B cell (primary cell): ENCODE measurements around the gene FLCN.

Experiments
- CTCF ChIP-seq: fragments of 200-600 bp; IDR thresholded peaks from one replicate; pipeline ENCODE4 v1.8.0; 2022; ENCODE audit warnings: antibody characterized with exemption, mild to moderate bottlenecking
- EZH2 ChIP-seq: IDR thresholded peaks from 2 replicates; pipeline ENCODE4 v1.6.1; 2012; ENCODE audit warnings: borderline replicate concordance, low read depth, mild to moderate bottlenecking, moderate library complexity, low read length; ENCODE audit not compliant: insufficient read depth, poor library complexity, severe bottlenecking

- TF ChIP-seq CTCF, result no peak
- no peak for TF ChIP-seq EZH2
Measured at GRCh38 chr17:17224137-17224536, 12.8 kb downstream of the FLCN start.
